Stimulated activated CD4-positive, alpha-beta T cell treated with anti-CD3 and anti-CD28 coated beads, TNF-alpha, amount 100 ng/mL, for 1 hour (primary cell): ENCODE results near the gene ATP11A.

Source experiments
- DNase-seq, 3 donors: peaks; one replicate each; pipeline ENCODE4 v3.0.0-alpha.2; 2020; ENCODE audit warnings: low read depth in 3 of 3, low spot score in 1 of 3

ATP11A gene

GRCh38 chr13:112923962-112924361, 234.1 kb downstream of the ATP11A start:
- no peak for DNase-seq

- DNase-seq = no peak
Observed at GRCh38 chr13:112924365-112924764, 234.5 kb downstream of the ATP11A start.

GRCh38 chr13:112926003-112926402, 236.2 kb downstream of the ATP11A start:
- no peak for DNase-seq

DNA sequence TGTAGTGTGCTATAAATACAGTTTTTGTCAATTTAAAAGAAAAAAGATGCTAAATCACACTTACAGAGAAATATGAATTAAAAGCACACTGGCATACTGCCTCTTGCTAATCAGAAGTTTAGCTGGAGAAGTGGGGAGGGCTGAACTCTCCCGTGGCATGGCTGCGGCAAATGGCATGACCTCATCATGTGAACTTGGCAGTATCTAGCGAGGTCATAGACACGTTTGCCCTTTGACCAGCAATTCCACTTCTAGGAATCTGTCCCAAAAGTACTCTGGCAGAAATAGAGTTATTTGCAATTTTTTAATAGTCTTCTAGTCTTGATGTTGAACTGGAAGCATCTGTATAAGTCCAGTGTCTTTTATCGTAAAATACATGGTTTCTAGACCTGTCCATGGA, 237.2 kb downstream of the ATP11A start:
- DNase-seq = no peak

DNA sequence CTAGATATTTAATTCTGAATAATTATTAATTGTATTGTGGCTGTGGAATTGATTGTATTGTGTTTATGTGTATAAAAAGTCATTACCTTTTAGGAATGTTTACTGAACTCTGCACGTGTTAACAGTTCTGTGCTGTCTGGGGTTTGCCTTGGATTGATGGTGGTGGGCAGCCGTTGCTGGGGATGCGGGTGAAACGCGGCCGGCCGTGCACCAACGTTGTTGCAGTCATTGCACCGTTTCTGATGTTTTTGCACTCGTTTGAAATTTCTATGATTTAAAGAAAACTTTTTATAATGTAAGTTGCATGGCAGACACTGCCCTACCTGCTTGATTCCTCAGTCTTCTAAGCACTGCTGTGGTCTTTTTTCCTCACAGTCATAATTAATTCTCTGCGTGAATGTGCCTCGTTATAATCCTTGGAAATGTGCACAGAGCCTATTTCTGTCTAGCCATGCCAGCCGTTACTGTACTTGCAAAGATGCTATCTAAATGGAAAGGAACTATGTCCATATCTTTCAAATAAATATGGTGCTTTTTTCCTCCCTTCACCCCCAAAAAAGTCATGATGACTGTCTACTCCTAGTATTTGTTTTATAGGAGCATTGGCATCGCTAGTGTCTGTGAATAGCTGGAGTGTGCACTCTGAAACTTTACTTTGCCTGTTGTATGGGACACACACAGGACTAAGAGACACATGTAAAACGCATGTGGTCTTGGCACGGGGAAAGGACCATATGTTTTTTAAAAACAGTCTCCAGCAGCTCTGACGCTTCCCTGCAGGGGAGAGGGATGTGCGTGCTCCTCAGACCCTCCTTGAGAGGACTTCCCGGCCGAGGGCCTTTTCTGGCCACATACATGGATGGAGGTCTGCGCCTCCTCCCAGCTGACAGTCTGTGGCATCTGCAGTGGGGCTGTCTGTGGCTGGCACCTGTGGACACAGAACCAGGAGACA, 238.5 kb downstream of the ATP11A start:
- DNase-seq = no peak

DNA sequence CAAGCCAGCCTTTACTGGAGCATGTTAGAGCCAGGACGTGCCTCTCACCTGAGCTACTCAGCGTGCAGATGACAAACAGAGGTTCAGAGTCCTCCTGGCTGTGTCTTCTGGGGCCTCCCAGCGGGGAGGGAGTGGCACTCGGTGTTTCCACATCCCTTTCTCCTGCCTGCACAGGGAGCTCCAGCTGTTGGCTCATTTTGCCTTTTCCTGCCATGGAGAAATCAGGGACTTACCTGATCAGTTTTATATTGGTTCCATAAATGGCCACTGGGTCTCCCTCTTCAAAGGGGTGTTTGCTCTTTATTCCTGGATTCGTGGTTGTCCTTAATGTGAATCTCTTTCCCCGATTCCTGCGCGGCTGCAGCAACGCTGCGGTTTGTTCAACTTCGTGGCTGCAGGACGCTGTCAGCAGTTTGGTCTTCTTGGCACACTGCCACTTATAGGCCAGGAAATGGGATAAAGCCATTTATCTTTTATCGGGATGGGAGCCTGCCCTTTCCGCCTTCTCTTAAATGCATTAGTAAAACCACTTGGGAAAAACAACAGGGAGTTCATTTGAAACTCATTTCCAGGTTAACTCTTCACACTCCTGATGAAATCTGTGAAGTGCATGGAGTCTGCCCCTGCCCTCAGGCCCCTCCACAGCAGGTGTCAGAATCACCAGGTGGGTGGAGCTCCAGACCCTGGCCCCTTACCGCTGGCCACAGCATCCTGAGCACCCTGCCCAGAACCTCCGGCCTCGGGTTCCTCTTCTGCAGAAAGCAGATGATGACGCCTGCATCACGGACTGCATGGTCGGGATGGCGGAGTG, 239.3 kb downstream of the ATP11A start:
- DNase-seq = no peak

DNA sequence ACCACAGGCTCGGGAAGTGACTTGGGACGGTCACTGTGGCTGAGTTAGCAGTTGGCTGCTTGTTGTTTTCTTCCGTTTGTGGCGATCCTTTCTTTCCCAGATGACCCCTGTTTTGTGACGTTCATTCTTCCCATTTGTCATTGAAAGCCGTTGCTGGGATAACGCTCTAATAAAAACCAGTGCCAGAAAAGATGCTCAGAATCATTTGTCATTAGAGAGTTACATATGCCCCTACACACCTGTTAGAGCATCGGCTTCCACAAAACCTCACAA, 239.9 kb downstream of the ATP11A start:
- DNase-seq = no peak

GRCh38 chr13:112930192-112930591, 240.4 kb downstream of the ATP11A start:
- no peak for DNase-seq

DNA sequence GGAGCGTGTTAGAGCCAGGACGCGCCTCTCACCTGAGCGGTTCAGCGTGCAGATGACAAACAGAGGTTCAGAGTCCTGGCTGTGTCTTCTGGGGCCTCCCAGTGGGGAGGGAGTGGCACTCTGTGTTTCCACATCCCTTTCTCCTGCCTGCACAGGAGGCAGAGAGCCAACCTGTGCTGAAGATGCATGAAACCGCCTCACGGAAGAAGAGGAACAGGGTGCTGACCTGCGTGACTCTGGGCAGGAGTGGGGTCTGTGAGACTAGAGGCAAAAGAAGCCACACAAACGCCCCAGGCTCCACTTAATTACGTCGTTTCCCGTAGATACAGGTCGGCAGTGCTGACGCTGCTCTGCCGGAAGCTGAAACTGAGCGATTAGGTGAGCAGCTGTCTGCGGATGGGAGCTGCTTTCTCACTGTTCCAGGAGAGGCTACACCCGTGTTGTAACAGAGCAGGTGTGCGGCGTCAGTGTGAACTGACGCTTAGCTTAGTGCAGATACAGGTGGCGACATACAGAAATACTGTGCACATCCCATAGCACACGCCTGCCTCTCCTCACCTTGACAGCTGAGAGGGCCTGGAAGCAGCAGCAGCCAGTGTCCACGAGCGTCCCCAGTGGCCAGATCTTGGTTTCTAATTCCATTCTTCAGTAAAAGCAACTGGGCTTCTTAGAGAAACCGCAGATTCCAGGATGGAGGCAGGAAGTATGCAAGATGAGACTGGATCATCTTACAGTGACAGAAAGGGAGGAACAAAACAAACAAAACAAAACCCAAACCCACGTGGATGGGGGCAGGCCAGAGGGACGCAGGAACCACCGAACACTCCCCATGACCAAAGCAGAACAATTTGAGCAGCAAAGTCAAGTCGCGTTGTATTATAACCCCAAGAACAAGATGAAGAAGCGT, 241.4 kb downstream of the ATP11A start:
- no peak for DNase-seq

GRCh38 chr13:112932971-112933370, 243.1 kb downstream of the ATP11A start:
- no peak for DNase-seq

- no peak for DNase-seq
Observed at GRCh38 chr13:112933649-112934048, 243.8 kb downstream of the ATP11A start.

- no peak for DNase-seq
Observed at GRCh38 chr13:112934078-112934477, 244.2 kb downstream of the ATP11A start.
